GM12874 (cell line): ENCODE results near the gene FTO.

Experiments used
- CTCF ChIP-seq: IDR thresholded peaks from 2 replicates; pipeline ENCODE4 v1.5.1; 2011; ENCODE audit warnings: low read depth, mild to moderate bottlenecking, control low read depth, low read length, moderate library complexity; ENCODE audit not compliant: insufficient read depth

Gene FTO

GRCh38 chr16:53785044-53785443 lies 81.1 kb downstream of the FTO start:
- TF ChIP-seq CTCF = no peak

- TF ChIP-seq CTCF = no peak
These were observed 82.0 kb downstream of the FTO start for GRCh38 chr16:53785916-53786315.

GRCh38 chr16:53787423-53787822 lies 83.5 kb downstream of the FTO start:
- TF ChIP-seq CTCF = no peak

GRCh38 chr16:53789137-53789536 lies 85.2 kb downstream of the FTO start:
- TF ChIP-seq CTCF = no peak

GRCh38 chr16:53792161-53792951 lies 88.4 kb downstream of the FTO start:
- no peak for TF ChIP-seq CTCF

- TF ChIP-seq CTCF = no peak
These were observed 99.5 kb downstream of the FTO start for GRCh38 chr16:53803451-53803850.

- TF ChIP-seq CTCF = no peak
These were observed 100.0 kb downstream of the FTO start for GRCh38 chr16:53803998-53804397.

GRCh38 chr16:53804467-53804866 lies 100.5 kb downstream of the FTO start:
- TF ChIP-seq CTCF = no peak
